DMS153 treated with DMSO at 0.1 percent for 48 hours (cell line): Measurements from ENCODE around the gene VIPR2.
"Not testable (repeated sequence)": the region's sequence is repeated elsewhere in the genome, so short reads cannot be mapped to it uniquely, and the experiment has no call there.

Experiments
- DNase-seq: peaks from one replicate; lab custom pipeline; 2025; ENCODE audit not compliant: unreplicated experiment; lab: John Stamatoyannopoulos, UW

VIPR2 gene

DNA sequence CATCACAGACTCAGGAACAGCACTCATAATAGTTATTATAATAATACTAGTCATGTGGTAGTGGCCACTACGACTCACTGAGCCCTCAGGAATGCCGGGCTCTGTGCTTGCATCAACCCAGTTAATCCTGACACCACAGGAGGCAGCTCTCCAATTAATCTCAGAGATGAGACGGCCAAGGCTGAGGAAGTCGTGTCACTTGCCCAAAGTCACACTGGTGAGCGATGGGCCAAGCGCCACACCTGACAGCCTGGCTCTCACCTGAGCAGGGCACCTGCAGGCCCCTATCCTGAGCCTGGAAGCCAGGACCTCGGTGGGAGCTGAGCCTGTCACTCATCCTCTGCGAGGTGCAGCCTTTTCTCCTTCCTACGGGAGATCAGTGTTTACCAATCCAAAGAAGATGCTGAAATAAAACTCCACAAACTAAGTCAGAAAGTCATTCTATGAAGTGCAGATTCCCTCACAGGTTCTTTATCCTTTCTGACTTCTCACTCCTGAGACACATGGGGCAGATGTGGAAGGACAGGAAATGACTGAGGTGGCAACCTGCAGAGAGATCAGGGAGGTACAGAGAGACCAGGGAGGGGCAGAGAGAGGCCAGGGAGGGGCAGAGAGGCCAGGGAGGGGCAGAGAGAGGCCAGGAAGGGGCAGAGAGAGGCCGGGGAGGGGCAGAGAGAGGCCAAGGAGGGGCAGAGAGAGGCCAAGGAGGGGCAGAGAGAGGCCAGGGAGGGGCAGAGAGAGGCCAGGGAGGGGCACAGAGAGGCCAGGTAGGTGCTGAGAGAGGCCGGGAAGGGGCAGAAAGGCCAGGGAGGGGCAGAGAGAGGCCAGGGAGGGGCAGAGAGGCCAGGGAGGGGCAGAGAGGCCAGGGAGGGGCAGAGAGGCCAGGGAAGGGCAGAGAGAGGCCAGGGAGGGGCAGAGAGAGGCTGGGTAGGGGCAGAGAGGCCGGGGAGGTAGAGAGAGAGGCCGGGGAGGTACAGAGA, 38.5 kb downstream of the VIPR2 start:
- no peak for DNase-seq

DNA sequence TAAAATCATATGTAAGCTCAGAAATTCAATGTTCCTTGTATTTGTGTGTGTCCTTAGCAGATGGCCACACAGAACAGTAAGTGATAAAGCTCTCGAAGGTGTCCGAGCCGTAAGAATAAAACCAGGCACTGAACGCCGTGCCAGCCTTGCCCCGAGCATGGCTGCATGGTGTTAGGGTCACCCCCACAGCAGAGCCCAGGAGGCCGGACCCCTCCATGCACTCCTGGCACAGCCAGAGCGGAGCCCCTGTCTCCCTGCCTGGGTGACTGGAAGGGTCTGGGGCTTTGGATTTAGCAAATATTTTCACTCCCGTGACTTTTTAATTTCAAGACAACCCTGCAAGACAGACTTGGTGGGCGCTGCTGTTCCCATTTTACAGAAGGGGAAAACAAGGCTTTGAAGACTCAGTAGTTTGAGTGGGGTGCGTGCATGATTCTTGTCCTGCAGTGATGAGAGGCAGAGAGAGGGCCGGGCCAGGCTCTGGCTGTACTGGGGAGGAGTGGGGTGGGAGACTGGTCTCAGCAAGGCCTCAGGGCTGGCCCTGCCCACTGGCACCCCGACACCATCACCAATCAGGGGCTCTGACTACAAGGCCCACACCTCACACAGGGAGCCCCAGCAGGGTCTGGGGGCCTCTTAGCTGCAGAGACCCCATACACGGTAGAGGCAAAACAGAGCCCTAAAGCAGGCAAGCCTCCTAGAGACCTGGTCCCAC, 39.4 kb downstream of the VIPR2 start:
- no peak for DNase-seq

DNA sequence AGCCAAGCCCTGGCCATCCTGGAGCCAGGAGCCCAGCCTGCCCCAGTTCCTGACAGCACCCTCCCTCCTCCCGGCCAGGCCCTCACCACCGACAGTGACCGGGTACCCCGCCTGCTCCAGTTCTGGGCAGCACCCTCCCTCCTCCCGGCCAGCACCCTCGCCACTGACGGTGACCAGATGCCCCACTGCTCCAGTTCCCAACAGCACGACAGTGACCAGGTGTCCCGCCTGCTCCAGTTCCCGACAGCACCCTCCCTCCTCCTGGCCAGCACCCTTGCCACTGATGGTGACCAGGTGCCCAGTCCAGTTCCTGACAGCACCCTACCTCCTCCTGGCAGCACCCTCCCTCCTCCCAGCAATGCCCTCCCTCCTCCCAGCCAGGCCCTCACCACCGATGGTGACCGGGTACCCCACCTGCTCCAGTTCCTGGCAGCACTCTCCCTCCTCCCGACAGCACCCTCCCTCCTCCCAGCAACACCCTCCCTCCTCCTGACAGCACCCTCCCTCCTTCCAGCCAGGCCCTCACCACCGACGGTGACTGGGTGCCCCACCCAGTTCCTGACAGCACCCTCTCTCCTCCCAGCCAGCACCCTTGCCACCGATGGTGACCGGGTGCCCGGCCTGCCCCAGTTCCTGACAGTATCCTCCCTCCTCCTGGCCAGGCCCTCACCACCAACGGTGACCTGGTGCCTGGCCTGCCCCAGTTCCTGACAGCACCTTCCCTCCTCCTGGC, 40.3 kb downstream of the VIPR2 start:
- no peak for DNase-seq

GRCh38 chr7:159103382-159104187, 41.1 kb downstream of the VIPR2 start:
- no peak for DNase-seq

DNA sequence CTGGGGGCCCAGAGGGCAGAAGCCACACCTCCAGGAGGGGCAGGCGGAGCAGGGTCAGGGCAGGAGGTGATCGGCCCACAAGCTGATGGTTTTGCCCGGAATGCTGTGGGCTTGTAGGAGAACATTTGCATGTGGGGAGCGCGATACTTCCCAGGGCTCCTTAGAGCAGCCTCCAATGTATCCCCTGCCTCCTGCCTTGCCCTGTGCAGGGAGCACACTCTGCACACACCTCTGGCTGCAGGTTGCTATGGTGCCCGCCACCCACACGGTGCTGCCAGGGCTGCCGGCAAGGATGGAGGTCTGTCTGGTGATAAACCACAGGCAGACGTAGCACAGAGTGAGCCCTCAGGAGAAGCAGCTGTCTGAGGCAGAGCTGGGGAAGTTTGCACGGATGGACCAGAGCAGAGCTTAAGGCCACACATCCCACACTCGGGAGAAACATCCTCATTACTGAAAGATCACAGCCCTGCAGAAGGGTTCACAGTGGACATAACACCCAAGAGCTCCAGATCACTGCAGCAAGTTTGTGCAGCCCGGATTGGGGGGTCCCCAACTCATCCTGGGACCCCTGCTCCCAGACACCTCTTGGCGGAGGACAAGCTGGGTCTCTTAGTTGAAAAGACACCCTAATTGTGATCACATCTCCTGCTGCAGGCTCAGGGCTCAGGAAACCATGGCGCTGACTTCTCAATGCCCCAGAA, 41.8 kb downstream of the VIPR2 start:
- DNase-seq: no peak

- not testable (repeated sequence) for DNase-seq
Measured at GRCh38 chr7:159101661-159102091, 43.0 kb downstream of the VIPR2 start.

DNA sequence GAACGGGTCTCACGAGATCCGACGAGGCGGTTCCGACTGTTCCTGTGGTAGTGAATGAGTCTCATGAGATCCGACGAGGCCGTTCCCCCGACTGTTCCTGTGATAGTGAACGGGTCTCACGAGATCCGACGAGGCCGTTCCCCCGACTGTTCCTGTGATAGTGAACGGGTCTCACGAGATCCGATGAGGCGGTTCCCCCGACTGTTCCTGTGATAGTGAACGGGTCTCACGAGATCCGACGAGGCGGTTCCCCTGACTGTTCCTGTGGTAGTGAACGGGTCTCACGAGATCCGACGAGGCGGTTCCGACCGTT, 43.6 kb downstream of the VIPR2 start:
- not testable (repeated sequence) for DNase-seq

- DNase-seq: not testable (repeated sequence)
Measured at GRCh38 chr7:159100281-159101082, 44.2 kb downstream of the VIPR2 start.

DNA sequence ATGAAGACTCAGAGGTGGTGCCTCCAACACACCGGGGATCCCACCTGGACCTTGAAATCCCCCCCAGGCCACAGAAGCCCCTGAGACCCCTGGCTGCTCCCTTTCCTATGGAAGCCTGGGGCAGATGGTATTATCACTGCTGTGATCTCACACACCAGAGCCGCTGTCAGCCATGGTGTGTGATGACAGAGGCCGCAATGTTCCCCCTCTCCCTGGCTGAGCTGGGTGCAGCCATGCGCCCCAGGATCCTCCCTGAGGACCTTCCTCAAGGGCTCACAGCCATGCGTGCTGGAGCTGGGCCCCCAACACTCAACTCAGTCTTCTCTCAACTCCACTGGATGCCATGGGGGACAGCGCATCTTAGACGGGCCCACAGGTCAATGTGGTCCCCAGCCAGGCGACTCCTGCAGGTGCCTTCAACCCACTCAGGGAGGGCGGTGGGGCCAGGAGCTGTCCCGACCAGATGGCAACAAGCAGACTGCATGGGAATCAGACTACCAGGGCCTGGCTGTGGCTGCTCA, 44.9 kb downstream of the VIPR2 start:
- no peak for DNase-seq

DNA sequence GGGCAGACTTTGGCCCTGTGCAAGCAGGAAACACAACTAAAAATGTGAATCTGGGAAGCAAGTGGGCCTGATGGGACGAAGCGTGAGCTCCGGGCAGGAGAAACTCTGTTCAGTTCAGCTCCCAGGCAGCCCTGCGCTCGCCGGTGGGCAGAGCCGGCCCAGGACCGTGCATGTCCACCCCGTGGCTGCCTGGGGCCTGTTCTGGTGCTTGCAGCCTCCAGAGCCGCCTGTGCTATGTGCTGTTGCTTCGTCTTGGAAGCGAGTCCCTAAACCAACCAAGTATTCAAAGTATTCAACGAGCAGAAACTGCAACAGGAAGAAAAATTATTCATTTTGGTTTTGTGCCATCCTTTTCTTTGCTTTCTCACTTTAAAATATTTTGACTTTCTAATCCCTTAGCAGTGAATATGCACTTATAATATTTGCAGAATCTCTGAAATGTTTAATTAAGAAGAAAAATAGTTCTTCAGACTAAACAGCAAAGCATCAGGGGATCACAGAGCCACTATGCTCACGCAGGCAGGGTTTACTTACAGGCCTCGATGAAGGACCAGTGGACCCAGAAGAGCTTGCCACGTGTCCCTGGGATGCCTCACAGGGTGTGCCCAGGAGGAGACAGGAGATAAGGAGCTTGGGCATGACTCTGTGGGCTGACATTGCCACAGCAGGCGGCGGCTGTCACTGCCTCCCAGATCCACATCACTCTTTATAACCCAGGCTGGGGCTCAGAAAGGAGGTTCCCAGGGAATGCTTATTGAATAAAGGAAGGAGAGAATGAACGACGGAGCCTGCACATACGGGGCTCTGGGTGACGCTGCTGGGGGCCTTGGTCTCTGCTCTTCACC, 45.6 kb downstream of the VIPR2 start:
- DNase-seq: no peak

DNA sequence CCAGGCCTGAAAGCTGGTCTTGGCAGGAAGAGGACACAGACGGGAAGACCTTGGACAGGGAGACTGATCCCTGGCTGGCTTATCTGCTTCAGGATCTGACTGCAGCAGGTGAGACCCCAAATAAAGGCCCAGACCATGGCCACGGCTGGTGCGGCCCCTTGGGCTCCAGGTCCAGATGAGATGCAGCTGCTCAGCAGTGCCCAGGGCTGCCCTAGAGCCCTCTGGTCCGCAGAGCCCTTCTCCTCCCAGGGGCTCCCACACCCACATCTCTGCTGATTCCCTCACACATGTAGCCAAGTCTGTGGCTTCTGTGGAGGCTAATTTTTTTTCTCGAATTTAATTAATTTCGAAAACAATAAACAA, 46.3 kb downstream of the VIPR2 start:
- no peak for DNase-seq

- DNase-seq: no peak
Measured at GRCh38 chr7:159097661-159098423, 46.8 kb downstream of the VIPR2 start.

DNA sequence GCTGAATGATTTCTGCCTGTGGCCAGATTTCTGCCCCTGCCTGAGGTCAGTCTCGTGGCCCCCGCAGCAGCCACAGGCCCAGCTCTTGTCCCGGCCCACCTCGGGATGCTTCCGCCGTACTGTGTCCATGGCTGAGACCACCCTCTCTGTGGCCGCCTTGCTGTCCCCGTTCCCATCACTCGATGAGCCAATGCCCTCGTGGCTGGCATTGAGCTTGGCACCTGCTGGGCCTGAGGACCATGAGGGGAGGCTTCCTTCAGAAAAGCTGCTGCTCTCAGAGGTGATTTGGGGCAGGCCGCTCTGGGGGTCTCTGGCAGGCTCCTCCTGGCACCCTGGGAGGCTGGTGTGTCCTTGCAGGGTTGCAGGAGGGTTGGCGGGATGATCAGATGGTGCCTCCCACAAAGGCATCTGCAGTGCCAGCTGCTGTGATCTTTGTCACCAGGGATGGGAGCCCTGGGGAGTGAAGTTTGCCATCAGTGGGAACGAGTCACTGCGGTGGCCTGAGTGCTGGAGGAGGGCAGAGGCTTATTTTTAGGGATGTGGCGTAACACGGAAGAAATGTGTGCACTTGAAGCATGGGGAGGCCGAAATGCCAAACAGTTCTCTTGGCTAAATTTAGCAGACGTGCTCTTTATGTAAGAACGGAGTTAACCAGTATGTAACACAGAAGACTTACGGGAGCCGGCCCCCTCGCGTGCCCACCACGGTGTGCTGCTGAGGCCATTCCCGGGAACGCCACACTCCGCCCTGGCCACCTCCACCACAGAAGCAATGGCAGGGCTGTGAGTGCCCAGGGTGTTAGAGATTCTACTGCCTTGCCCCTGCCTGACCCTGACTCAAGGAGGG, 47.7 kb downstream of the VIPR2 start:
- no peak for DNase-seq

- DNase-seq: no peak
Measured at GRCh38 chr7:159095979-159096411, 48.7 kb downstream of the VIPR2 start.

- no peak for DNase-seq
Measured at GRCh38 chr7:159094919-159095915, 49.5 kb downstream of the VIPR2 start.
